ENCODE results near the gene FAM32A.
A peak's percentile ranks its signal among the peaks of the same experiment; 100 is the strongest.

The FAM32A gene

DNA sequence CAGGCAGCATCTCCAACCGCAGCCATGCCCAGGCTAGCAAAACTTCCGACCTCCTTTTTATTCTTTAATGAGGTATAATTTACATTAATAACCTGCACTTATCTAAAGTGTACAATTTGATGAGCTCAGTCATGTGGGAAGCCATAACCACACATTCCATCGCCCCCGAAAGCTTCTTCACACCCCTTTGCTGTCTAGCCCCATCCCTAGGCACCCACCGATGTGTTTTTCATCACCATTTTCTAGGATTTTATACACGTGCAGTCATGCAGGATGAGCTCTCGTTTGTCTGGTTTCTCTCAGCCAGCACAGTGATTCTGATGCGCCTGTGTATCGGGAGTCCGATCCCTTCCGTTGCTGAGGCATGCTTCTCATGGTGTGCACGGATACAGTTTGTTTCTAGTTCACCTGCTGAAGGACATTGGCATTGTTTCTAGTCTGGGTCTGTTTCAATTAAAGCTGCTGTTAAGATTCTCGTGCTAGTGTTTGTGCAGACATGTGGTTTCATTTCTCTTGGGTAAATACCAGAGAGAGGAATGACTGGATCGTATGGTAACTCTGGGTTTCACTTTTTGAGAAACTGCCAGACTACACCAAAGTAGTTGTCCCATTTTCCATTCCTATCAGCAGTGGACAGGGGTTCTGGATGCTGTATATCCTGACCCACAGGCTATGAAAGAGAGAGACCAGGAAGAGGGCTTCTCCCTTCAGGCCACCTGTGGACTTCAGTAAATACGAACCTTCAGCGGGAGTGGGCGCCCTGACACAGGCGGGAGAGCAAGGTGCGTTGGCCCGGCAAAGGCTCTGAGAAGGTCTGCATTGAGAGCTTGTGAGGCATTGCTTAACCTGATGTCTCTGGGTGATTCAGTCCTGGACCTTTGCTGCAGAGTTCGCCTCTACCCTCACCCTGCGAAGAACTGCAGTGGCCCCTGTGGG is 17.4 kb downstream of the FAM32A start:
- DNase-seq (ENCODE audit: low spot score): peak; percentile 36

DNA sequence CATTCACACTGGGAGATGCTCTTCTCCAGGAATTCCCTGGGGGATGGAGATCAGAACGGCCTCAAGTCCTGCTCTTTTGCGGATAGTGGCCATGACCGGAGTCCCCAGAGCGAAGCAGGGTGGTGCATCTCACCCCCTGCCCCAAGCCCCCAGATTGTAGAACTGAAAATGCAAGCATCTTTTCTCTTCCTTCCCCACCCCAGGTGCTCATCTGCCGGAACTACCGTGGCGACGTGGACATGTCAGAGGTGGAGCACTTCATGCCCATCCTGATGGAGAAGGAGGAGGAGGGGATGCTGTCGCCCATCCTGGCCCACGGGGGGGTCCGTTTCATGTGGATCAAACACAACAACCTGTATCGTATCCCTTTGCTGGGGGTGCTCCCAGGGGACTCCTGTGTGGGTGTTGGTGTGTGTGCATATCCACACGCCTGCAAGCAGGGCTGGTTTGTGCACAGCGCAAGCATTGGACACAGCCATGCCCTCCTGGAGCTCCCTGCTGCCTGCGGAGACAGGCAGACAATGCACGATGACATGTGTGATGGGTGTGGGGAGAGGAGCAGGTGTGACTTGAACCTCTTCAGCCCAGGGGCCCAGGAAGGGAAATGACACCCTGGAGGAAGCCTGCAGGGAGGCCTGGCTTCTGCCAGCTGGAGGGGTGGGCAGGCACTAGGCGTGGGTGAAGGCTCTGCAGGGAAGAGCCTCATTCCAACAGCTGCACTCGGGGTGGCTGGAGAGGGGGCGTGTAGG is 18.2 kb downstream of the FAM32A start:
- no peak for DNase-seq (ENCODE audit: low spot score)

DNA sequence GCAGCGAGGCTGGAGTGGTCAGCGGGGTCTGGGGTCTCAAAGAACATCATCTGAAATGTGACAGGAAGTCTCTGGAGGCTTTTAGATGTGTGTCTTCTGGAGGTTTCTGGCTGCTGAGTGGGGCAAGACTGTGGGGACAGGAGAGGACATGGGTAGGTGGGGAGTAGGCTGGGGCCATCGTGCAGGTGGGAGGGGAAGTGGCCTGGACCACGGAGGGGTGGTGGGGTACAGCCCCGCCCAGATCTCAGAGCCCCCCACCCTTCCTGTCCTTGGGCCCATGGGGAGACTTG is 18.7 kb downstream of the FAM32A start:
- DNase-seq (ENCODE audit: low spot score): no peak

DNA sequence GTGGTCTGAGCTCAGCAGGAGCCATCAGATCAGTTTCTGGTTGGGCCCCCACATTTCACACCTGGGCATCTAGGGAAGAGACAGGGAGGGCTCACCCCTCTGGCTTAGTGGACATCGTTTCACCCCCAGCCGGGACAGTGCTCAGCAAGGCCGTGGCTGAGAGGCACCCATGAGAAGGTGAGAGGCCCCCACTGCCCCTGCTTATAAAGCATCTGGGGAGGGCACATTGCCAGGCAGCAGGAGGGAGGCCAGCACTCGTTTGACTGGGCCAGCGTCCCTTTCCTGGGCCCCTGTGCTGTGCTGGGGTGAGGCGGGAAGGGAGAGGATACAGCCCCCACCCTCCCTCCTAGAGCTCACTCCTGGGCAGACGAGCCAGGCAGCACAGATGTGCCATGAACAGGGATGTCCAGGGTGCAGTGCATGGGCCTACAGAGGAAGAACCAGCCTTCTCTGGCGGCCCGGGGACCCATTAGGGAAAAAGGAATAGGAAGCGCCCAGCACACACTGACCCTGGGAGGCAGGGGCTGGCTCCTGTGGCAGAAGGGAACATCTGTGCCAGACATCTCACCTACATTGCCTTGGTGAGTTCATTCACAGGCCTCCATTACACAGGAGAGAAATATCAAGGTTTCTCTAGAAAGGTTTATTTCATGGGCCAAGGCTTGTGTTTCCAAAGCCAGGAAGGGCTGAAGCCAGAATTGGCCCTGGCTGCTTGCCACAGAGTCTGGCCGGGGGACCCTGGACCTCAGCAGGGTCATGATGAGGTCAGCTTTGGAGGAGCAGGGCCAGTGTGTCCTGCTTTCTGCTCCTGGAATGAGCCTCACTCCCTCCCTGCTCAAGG is 20.2 kb downstream of the FAM32A start:
- DNase-seq (ENCODE audit: low spot score): no peak

DNA sequence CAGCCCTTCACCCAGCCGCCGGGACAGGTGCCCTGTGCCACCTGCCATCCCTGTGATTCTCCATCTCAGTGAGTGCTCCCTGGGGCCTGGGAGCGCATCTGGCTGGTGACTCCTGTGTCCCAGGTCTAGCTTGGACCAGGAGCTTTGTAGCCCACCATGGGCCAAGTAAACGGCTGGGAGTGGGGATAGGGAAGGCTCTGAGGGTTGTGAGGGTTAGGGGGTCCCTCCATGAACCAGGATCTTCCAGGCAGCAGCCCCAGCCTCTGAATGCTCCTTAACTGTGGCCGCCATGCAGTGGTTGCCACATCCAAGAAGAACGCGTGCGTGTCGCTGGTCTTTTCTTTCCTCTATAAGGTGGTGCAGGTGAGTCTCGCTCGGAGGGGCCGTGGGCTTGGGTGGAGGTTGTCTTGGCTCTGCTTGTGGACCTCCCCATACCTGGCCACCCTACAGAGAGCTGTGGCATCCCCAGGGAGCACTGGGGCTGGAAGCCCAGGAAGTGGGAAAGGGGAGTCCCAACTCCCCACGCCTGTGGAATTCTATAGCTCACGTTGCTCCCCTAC is 20.9 kb downstream of the FAM32A start:
- no peak for DNase-seq (ENCODE audit: low spot score)

- no peak for DNase-seq (ENCODE audit: low spot score)
These were observed 21.4 kb downstream of the FAM32A start for GRCh38 chr19:16206637-16207036.

DNA sequence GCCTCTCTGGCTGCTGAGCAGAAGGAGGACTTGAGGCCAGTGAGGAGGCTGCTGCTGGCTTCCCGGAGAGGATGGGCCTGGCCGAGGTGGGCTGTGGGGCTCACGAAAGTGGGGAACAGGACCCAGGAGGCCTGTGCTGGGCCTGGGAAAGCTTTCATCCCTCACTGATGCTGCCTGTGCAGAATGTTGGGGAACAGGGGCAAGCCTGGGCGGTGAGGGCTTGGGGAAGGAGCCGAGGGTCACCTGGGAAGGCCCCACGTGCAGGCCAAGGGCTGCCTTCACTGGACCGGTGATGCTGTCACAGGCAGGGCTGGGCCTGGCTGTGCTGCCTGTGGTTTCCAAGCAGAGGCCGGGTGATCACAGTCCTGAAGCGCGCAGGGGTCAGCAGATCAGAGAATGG is 21.9 kb downstream of the FAM32A start:
- no peak for DNase-seq (ENCODE audit: low spot score)

DNA sequence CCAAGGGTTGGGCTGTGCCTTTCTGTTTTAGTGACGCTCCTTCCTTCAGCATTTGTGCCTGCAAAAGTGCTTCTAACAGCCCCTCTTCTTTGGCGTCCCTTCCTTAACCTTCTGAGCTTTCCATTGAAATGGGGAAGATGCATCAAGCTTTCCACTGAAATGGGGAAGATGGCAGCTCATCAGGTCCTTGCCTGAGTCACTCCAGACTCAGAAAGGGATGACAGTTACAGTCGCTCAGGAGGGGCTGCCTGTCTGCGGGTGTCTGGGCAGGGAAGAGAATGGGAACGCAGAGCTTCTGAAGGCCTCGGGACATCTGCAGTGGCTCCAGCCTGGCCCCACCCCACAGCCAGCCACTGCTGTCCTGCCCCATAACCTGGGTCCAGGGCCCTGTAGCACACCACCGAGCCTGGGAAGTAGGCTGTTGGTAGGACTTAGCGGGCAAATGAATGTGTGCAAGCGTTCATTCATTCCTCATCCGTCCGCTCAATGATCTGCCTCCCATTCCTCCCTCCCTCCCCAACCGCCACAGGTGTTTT is 22.3 kb downstream of the FAM32A start:
- DNase-seq (ENCODE audit: low spot score): no peak

DNA sequence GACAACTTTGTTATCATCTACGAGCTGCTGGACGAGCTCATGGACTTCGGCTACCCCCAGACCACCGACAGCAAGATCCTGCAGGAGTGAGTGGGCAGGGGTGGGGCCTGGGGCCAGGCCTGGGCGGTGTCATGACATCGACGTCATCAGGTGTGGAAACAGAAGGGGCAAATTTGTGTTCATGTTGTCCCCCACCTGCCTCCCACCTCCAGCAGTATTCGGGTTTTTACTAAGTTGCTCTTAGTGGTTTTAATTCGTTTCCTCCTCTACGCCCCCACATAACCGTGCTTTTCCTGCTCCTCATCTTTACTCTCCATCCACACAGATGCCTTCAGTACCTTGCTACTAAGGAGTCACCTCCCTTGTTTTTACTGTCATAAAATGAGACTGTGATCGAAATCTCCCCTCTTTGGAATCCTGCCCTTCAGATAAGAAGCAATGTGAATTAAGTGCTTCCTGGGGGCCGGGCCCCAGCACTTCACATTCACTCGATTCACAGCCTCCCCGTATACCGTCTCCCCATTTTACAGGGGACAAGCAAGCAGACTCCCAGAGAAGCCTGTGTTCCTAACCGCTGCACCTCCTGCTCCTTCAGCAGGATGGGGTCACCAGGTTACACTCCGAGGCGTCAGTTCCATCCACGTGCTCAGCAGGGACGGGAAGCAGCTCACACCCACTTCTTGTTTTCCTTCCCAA is 23.0 kb downstream of the FAM32A start:
- DNase-seq (ENCODE audit: low spot score): no peak

- no peak for DNase-seq (ENCODE audit: low spot score)
These were observed 23.8 kb downstream of the FAM32A start for GRCh38 chr19:16208847-16209665.

- DNase-seq (ENCODE audit: low spot score): no peak
These were observed 25.0 kb downstream of the FAM32A start for GRCh38 chr19:16210168-16210567.

DNA sequence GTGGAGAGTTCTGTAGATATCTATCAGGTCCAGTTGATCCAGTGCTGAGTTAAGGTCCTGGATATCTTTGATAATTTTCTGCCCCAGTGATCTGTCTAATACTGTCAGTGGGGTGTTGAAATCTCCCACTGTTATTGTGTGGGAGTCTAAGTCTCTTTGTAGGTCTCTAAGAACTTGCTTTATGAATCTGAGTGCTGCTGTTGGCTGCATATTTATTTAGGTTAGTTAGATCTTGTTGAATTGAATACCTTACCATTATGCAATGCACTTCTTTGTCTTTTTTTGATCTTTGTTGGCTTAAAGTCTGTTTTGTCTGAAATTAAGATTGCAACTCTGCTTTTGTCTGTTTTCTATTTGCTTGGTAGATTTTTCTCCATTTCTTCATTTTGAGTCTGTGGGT is 27.9 kb downstream of the FAM32A start:
- DNase-seq (ENCODE audit: low spot score): no peak

GRCh38 chr19:16216744-16217670 is 31.8 kb downstream of the FAM32A start:
- DNase-seq (ENCODE audit: low spot score): no peak

DNA sequence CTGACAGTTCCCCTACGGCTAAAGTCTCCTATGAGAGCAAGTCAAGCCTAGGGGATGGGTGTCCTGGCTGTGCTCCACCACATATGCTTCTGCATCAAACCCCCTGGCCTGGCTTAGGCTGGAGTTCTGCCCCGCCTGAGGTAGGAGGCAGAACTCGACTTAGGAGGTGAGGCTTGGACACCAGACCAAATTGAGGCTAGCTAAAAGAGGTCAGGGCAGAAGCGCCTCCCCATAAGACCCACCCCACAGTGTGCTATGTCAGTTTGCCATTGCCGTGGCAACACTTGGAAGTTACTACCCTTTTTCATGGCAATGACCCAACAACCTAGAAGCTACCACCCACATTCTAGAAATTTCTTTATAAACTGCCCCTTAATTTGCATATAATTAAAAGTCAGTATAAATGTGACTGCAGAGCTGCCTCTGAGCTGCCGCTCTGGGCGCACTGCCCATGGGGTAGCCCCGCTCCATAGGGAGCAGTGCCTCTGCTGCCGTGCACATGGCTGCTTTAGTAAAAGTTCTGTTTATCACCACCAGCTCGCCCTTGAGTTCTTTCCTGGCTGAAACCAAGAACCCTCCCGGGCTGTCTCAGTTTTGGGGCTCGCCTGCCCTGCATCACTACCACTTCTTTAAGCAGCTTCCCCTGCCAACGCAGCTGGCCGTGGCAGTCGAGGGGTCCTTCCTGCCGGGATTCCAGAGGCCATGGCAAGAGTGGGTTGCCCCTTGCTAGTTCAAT is 32.7 kb downstream of the FAM32A start:
- DNase-seq (ENCODE audit: low spot score): no peak

GRCh38 chr19:16218851-16219250 is 33.6 kb downstream of the FAM32A start:
- DNase-seq (ENCODE audit: low spot score): no peak

GRCh38 chr19:16222806-16223205 is 37.6 kb downstream of the FAM32A start:
- no peak for DNase-seq (ENCODE audit: low spot score)

- no peak for DNase-seq (ENCODE audit: low spot score)
These were observed 38.5 kb downstream of the FAM32A start for GRCh38 chr19:16223746-16224145.

DNA sequence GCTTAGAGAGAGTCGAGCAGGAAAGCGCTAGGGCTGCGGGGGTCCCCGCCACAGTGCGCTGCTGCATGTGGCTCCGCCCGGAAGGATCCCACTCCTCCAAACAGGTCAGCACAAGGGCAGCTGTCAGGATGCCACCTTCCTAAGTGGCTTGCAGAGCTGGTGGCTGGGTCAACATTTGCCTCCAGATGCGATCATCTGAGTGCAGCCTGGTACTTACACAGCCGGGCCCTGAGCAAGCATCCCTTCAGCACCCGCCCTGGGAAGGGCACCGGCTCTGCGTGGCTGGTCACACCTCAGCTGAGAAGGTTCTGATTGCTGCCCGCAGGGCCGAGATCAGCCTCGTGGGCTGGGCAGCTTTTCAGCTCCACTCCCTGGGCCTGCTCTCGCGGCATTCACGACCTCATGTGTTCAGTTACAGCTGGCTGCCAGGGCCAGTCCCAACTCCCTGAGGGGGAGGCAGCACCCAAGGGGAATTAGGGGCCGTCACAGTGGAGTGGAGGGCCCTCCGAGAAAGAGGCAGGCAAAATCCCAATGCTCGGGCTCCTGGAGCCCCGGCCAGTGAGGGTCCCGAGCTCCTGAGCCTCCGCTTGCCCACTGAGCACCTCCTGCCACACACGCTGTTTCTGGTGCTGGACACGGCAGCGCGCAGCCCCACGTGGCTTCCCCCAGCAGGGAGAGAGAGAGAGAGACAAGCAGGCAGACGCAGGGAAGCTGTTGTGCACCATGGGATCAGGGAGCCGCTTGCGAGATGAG is 39.3 kb downstream of the FAM32A start:
- DNase-seq (ENCODE audit: low spot score): no peak
